A673 (cell line): Measurements from ENCODE around the gene NOX3.

Experiments used
- CTCF ChIP-seq: fragments of 300-800, 200-600 bp; sonication (generic); conservative IDR thresholded peaks from 2 replicates; pipeline ENCODE4 v1.5.1; 2017; ENCODE audit warnings: low read depth, mild to moderate bottlenecking, antibody characterized with exemption, low read length, moderate library complexity, mixed read lengths
- EZH2 ChIP-seq: fragments of 200-600 bp; sonication (generic); IDR thresholded peaks from 2 replicates; pipeline ENCODE4 v1.6.1; 2017; ENCODE audit warnings: borderline replicate concordance, low read depth, mild to moderate bottlenecking, mixed read lengths, antibody characterized with exemption, low read length; ENCODE audit not compliant: poor library complexity, severe bottlenecking

DNA sequence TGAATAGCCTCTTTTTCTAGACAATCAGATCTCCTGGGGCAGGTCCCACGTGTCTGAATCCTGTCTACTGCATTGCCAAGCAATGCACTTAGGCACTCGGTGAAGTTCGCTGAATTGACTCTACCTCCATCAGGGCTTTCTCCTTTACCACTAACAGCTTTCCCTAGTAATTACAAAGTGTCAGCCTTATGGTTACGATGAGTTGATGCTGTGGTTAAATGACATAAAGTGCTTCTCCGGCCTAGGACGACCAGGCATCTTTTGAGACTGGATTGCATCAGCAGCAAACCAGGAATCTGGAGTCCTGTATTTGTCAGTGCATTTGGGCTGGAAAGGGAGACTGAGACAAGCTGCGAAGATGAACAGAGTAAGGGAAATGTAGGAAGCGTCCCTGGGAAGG is 21.5 kb downstream of the NOX3 start:
- TF ChIP-seq CTCF (no peak), EZH2 (no peak)
